ENCODE measurements around the gene GTF2B.
"Not testable (repeated sequence)": the region's sequence is repeated elsewhere in the genome, so short reads cannot be mapped to it uniquely, and the experiment has no call there.

The GTF2B gene, protein sequence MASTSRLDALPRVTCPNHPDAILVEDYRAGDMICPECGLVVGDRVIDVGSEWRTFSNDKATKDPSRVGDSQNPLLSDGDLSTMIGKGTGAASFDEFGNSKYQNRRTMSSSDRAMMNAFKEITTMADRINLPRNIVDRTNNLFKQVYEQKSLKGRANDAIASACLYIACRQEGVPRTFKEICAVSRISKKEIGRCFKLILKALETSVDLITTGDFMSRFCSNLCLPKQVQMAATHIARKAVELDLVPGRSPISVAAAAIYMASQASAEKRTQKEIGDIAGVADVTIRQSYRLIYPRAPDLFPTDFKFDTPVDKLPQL

DNA sequence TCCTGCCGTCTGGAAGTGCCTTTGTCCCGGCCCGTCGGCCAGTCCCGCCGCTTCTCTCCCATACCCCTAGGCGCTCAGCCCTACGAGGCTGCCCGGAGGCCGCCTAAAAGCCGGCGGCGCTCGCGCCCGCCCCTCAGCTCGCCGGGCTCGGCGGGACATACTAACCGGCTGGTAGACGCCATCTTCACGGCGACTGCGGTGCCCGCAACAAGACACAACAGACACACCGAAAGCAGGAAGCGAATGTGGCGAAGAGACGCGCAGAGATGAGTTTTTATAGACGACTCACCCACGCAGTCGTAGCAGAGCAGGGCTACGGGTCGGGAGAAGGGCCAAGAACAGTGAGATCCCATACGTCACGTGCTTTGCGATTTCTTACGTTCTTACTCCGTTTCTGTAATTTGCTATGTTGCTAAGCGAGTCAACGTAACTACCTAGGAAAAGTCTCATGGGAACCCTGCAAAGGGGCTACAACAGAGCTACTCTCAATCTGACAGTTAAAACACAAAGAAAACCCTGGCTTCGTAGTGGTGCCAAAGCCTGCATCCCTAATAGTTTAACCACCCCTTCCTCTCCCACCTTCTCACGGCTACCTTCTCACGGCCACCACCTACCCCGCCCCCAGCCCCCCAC, at the start of gene GTF2B:
GTF2B (minus strand) TSS at position 250 of the 633 bp plus-strand sequence; CDS start at position 182, 68 bp downstream.
- Mint-ChIP-seq H3K9me3 (no peaks in the 10 kb centered on the region), H3K4me3 (peak within 1 kb of the TSS; percentile 98), H3K36me3 (no peaks in the 10 kb centered on the region), H3K4me1 (peaks cover 44% of the 10 kb centered on the region), H3K27ac (peak within 1 kb of the TSS; percentile 98), H3K27me3 (no peaks in the 10 kb centered on the region)

DNA sequence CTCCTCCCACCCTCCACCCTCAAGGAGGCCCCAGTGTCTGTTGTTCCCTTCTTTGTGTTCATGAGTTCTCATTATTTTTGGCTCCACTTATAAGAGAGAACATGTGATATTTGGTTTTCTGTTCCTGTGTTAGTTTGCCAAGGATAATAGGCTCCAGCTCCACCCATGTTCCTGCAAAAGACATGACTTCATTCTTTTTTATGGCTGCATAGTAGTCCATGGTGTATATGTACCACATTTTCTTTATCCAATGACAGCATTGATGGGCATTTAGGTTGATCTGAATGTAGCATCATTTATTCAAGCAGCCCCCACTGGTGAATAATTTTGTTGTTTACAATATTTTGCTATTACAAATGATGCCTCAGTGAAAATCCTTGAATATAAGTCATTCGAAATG, 47.2 kb upstream of the GTF2B start:
- Mint-ChIP-seq H3K4me1 (peaks cover 12% of the 10 kb centered on the region), H3K36me3 (peaks cover 41% of the 10 kb centered on the region)
- H3K27me3 Mint-ChIP-seq, H3K9me3 Mint-ChIP-seq, H3K27ac Mint-ChIP-seq, H3K4me3 Mint-ChIP-seq: not testable (repeated sequence)

DNA sequence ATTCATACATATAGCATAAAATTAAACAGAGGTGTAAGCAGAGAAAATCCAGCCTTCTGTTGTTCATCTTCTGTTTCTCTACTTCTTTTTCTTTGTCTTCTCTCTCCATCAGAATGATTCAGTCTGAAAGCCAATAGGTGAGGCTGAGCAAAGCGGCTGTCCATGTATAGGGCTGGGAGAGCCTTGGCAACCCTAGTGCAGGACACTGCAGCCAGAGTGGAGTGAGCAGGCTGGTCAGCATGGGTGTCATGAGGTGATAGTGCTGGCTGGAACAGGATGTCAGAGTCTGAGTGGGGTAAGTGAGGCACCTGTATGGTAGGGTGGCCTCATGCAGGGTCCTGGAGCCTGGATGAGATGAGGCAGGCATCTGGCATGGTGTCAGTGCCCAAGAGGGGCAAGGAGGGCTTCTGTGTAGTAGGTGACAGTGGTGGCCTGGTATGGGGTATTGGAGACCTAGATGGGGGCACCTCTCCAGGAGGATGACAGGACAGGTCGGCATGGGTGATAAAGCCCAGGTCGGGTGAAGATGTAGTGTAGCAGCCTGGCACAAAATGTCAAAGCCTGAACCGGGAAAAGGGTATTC, 45.5 kb upstream of the GTF2B start:
- peak overlapping the region; percentile 24 for H3K27ac Mint-ChIP-seq
- H3K4me1 Mint-ChIP-seq: peaks cover 12% of the 10 kb centered on the region
- H3K9me3 Mint-ChIP-seq: peaks cover 9% of the 10 kb centered on the region
- peaks cover 41% of the 10 kb centered on the region for H3K36me3 Mint-ChIP-seq
- no peaks in the 10 kb centered on the region for H3K27me3 Mint-ChIP-seq
- no peak overlapping the region for H3K4me3 Mint-ChIP-seq

DNA sequence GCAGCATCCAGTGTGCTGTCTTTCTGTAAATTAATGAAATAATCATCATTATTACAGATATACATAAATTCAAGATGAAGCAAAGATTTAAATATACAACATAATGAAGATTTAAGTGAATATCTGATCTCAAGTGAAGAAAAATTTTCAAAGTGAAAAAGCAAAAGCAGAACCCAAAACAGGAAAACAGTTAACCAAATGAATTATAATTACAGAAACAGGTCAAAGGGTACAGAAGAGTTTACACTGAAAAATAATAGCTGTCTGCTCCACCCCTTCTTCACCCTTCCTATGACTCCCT, 44.8 kb upstream of the GTF2B start:
- H3K27me3 Mint-ChIP-seq: no peaks in the 10 kb centered on the region
- H3K9me3 Mint-ChIP-seq: peaks cover 9% of the 10 kb centered on the region
- peaks cover 12% of the 10 kb centered on the region for H3K4me1 Mint-ChIP-seq
- H3K27ac Mint-ChIP-seq: no peak overlapping the region
- H3K36me3 Mint-ChIP-seq: peaks cover 37% of the 10 kb centered on the region
- no peak overlapping the region for H3K4me3 Mint-ChIP-seq

DNA sequence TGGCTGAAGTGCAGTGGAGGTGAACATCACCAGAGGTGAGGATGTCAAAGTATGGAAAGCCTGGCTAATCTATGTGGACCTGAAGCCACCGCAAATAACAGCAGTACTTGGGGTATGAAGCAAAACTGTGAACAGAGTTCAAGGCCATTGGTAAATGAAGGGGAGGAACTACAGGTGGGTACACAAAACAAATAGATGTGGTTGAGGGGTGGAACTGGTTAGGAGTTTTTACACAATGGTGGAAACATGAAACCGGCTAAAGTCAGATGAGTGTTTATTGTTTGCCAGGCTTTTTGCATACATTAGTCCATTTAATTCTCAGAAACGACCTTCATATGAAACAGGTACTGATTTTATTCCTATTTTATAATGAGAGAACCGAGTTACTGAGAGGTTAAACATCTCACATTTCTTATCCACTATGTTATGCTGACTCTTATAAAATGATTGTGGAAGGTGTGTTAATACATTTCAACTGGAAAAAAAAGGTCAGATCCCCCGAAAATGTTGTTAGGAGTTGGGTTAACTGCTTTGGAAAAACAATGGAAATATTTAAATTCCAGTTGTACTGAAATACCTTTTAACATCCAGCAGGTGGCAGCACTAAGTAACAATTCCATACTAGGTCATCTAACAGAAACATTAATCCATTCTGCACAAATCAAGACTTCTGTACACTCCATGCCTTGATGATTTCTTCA, 44.3 kb upstream of the GTF2B start:
- H3K4me3 Mint-ChIP-seq: no peak overlapping the region
- H3K36me3 Mint-ChIP-seq: peaks cover 34% of the 10 kb centered on the region
- peaks cover 12% of the 10 kb centered on the region for H3K4me1 Mint-ChIP-seq
- H3K27me3 Mint-ChIP-seq: no peaks in the 10 kb centered on the region
- no peak overlapping the region for H3K27ac Mint-ChIP-seq
- H3K9me3 Mint-ChIP-seq: peaks cover 9% of the 10 kb centered on the region

DNA sequence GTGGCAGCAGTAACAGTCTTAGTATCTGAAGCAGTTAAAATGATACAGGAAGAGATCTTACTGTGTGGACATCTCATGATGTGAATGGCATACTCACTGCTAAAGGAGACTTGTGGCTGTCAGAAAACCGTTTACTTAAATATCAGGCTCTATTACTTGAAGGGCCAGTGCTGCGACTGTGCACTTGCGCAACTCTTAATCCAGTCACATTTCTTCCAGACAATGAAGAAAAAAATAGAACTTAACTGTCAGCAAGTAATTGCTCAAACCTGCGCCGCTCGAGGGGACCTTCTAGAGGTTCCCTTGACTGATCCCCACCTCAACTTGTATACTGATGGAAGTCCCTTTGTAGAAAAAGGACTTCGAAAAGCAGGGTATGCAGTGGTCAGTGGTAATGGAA, 38.8 kb upstream of the GTF2B start:
- not testable (repeated sequence) for H3K27me3 Mint-ChIP-seq, H3K27ac Mint-ChIP-seq

DNA sequence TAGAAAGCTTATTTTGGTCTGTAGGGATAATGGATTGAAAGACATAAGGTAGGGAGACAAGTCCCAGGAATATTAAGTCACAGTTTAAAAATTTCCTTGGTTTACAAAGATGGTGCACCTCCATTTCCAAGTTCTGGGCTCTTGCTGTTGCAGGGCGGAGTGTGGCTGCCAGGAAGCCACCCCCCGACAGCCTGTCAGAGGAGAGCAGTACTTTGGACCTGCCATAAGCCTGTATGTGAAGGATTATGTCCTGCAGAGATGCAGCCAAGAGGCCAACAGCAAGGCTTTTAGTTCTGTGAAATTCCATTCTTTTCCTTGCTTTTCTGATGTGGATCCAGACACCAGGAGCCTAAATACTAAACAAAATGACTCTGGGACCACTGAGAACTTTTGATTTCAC, 31.9 kb upstream of the GTF2B start:
- H3K9me3 Mint-ChIP-seq: peaks cover 5% of the 10 kb centered on the region
- peaks cover 54% of the 10 kb centered on the region for H3K36me3 Mint-ChIP-seq

More for the DNA sequence above, 38.8 kb upstream of the GTF2B start:
- H3K36me3 Mint-ChIP-seq: peaks cover 31% of the 10 kb centered on the region
- not testable (repeated sequence) for H3K4me3 Mint-ChIP-seq, H3K9me3 Mint-ChIP-seq, H3K4me1 Mint-ChIP-seq

DNA sequence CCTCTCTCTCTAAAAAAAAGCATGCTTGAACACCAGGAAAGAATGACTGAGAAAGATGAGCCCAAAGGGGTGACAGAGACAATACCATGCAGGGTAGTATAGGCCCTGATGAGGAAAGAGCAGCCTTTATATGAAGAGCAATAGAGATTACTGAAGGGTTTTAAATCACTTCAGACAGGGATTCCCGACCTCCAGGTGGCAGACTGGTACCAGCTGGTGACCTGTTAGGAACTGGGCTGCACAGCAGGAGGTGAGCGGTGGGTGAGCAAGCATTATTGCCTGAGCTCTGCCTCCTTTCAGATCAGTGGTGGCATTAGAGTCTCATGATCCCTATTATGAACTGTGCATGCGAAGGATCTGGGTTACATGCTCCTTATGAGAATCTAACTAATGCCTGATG, 30.8 kb upstream of the GTF2B start:
- no peaks in the 10 kb centered on the region for H3K4me1 Mint-ChIP-seq
- no peak overlapping the region for H3K27ac Mint-ChIP-seq
- peaks cover 50% of the 10 kb centered on the region for H3K36me3 Mint-ChIP-seq
- H3K27me3 Mint-ChIP-seq: no peaks in the 10 kb centered on the region
- no peak overlapping the region for H3K4me3 Mint-ChIP-seq
- H3K9me3 Mint-ChIP-seq: peaks cover 5% of the 10 kb centered on the region

More for the DNA sequence above, 31.9 kb upstream of the GTF2B start:
- H3K4me3 Mint-ChIP-seq: no peak overlapping the region
- H3K4me1 Mint-ChIP-seq: no peaks in the 10 kb centered on the region
- H3K27ac Mint-ChIP-seq: no peak overlapping the region
- no peaks in the 10 kb centered on the region for H3K27me3 Mint-ChIP-seq

DNA sequence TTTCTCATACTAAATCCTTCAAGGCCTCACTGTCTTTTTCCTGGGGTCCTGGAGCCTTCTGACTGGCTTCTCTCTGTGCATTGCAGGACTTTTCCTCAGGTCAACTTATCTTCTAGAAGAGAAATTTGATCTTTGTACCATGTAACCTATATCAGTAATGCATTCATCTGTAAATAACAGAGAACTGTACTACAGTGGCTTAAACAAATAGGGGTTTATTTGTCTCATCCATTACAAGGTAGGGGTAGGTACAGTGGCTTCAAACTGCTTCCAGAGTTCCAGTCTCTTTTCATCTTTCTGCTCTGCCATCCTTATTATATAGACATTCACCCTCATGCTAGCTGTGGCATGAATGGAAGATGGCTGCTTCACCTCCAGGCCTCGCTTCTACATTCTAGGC, 29.5 kb upstream of the GTF2B start:
- Mint-ChIP-seq H3K4me1 (peaks cover 7% of the 10 kb centered on the region), H3K27me3 (no peaks in the 10 kb centered on the region), H3K36me3 (peaks cover 56% of the 10 kb centered on the region)

DNA sequence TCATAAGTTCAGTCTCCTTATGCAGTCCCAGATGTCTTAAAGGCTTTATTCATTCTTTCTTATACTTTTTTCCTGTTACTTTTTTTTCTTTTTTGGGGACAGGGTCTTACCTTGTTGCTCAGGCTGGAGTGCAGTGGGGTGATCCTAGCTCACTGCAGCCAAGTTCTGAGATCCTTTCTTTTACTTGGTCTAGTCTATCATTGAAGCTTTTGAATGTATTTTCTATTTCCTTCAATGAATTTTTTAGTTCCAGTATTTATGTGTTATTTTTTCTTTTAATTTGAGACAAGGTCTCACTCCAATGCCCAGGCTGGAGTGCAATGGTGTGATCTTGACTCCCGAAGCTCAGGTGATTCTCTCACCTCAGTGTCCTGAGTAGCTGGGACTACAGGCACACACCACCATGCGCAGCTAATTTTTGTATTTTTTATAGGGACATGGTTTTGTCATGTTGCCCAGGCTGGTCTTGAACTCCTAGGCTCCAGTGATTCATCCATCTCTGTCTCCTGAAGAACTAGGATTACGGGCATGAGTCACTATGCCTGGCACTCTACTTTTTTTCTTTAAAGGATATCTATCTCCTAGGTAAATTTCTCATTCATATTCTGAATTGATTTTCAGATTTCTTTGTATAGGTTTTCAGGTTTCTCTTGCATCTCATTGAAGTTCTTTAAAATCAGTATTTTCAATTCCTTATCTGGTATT, 26.1 kb upstream of the GTF2B start:
- Mint-ChIP-seq H3K27ac (no peak overlapping the region), H3K9me3 (peaks cover 13% of the 10 kb centered on the region), H3K27me3 (no peaks in the 10 kb centered on the region), H3K4me1 (peaks cover 7% of the 10 kb centered on the region), H3K36me3 (peaks cover 40% of the 10 kb centered on the region), H3K4me3 (peak overlapping the region; percentile 5)

More for the DNA sequence above, 29.5 kb upstream of the GTF2B start:
- Mint-ChIP-seq H3K4me3 (no peak overlapping the region), H3K9me3 (peaks cover 18% of the 10 kb centered on the region), H3K27ac (no peak overlapping the region)

DNA sequence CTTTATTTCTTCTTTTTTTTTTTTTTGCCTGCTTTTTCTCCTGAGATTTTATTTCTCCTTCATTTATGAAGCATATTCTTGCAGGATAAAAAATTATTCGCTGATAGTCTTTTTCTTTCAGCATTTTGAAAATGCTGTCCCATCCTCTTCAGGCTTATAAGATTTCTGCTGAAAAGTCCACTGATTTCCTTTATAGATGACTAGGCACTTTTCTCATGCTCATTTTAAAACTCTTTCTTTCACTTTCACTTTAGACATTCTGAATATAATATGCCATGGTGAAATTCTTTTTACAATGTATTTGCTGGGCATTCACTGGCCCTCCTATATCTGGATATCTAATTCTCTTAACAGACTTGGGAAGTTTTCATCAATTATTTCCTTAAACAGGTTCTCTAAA, 25.5 kb upstream of the GTF2B start:
- H3K27ac Mint-ChIP-seq: no peak overlapping the region
- H3K4me3 Mint-ChIP-seq: no peak overlapping the region
- H3K27me3 Mint-ChIP-seq: no peaks in the 10 kb centered on the region
- H3K4me1 Mint-ChIP-seq: peaks cover 11% of the 10 kb centered on the region
- peaks cover 38% of the 10 kb centered on the region for H3K36me3 Mint-ChIP-seq
- peaks cover 13% of the 10 kb centered on the region for H3K9me3 Mint-ChIP-seq

DNA sequence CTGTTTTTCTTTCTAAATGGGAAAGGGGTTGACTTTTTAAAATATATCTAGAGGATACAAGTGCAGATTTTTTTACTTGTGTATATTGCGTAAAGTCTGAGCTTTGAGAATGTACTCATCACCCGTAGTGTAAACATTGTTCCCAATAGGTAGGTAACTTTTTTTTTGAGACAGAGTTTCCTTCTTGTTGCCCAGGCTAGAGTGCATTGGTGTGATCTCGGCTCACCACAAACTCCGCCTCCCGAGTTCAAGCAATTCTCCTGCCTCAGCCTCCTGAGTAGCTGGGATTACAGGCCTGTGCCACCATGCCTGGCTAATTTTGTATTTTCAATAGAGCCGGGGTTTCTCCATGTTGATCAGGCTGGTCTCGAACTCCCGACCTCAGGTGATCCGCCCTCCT, 20.4 kb upstream of the GTF2B start:
- H3K27me3 Mint-ChIP-seq, H3K9me3 Mint-ChIP-seq, H3K4me1 Mint-ChIP-seq: not testable (repeated sequence)

DNA sequence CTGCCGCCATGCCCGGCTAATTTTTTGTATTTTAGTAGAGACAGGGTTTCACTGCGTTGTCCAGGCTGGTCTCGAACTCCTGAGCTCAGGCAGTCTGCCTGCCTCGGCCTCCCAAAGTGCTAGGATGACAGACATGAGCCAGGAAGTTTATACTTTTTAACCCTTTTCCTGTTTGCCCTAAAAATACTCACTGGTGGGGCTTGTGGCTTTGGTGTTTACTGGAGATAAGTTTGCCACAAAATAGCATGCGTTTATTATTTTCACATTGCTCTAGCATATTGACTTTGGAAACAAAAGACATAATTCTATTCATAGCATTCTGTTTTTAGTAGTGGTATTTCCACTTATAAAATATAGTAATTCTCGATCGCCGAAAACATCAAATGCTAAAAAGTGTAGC, 19.8 kb upstream of the GTF2B start:
- Mint-ChIP-seq H3K4me1 (peaks cover 4% of the 10 kb centered on the region), H3K36me3 (peaks cover 7% of the 10 kb centered on the region), H3K27ac (no peak overlapping the region), H3K4me3 (no peak overlapping the region), H3K27me3 (no peaks in the 10 kb centered on the region), H3K9me3 (peaks cover 3% of the 10 kb centered on the region)

More for the DNA sequence above, 20.4 kb upstream of the GTF2B start:
- not testable (repeated sequence) for H3K27ac Mint-ChIP-seq, H3K4me3 Mint-ChIP-seq
- peaks cover 11% of the 10 kb centered on the region for H3K36me3 Mint-ChIP-seq

DNA sequence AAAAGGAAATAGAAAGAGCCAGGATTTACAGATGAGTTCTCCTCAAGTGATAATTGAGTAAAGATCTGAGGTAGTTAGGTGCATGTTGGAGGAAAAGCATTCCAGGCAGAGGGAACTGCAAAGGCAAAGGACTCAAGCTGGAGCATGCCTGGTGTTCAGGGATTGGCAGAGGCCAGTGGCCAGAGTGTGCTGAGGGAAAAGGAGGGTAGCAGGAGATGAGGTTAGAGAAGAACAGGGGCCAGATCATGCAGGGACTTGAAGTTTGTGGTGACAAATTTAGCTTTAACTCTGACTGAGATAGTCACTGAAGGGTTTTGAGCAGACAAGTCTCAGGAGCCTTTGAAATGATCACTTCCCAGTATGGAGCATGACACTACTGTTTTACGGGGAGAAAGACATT, 19.0 kb upstream of the GTF2B start:
- no peak overlapping the region for H3K4me3 Mint-ChIP-seq
- H3K36me3 Mint-ChIP-seq: peaks cover 3% of the 10 kb centered on the region
- no peak overlapping the region for H3K27ac Mint-ChIP-seq
- H3K27me3 Mint-ChIP-seq: no peaks in the 10 kb centered on the region
- H3K9me3 Mint-ChIP-seq: no peaks in the 10 kb centered on the region
- peaks cover 4% of the 10 kb centered on the region for H3K4me1 Mint-ChIP-seq

DNA sequence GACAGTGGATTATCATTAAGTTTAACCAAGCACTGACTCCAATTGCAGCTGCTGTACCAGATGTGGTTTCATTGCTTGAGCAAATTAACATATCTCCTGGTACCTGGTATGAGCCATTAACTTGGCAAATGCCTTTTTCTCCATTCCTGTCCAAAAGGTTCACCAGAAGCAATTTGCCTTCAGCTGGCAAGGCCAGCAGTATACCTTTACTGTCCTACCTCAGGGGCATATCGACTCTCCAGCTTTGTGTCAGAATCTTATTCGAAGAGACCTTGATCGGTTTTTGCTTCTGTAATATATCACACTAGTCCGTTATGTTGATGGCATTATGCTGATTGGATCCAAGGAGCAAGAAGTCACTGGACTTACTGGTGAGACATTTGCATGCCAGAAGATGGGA, 9.5 kb upstream of the GTF2B start:
- Mint-ChIP-seq H3K9me3 (no peaks in the 10 kb centered on the region), H3K36me3 (no peaks in the 10 kb centered on the region), H3K27me3 (no peaks in the 10 kb centered on the region), H3K4me3 (no peak overlapping the region), H3K27ac (no peak overlapping the region), H3K4me1 (no peaks in the 10 kb centered on the region)

Measured in activated naive CD4-positive, alpha-beta T cell treated with anti-CD3 and anti-CD28 coated beads, Interleukin-2, amount 50 U/mL, for 24 hours (primary cell).